Uterus (tissue), 4 donors: ENCODE results near the gene RNF19B. TPM values are rescaled to one million over a fixed set of nuclear protein-coding genes. Genes with fewer than 3 reads are reported as not detected.

Experiments
- DNase-seq, 2 donors: peaks; one replicate each; pipeline ENCODE4 v3.0.0-alpha.2; 2019 to 2020
- H3K27ac ChIP-seq, 2 donors: fragments of 200-600 bp; sonication (generic); 1 replicate in 1 of 2; 2 replicates in 1 of 2; pipeline ENCODE4 v1.5.1; 2016 to 2018
- H3K27me3 ChIP-seq, 2 donors: fragments of 200-600 bp; sonication (generic); one replicate each; pipeline ENCODE4 v1.5.1; 2018 to 2019; ENCODE audit warnings: control low read depth in 1 of 2
- H3K36me3 ChIP-seq, 2 donors: fragments of 200-600 bp; sonication (generic); one replicate each; pipeline ENCODE4 v1.5.1; 2019; ENCODE audit warnings: control low read depth in 1 of 2
- H3K4me1 ChIP-seq, 2 donors: fragments of 200-600 bp; sonication (generic); one replicate each; pipeline ENCODE4 v1.5.1; 2018 to 2019; ENCODE audit warnings: control low read depth in 1 of 2
- H3K4me3 ChIP-seq, 2 donors: fragments of 200-600 bp; sonication (generic); 1 replicate in 1 of 2; 2 replicates in 1 of 2; pipeline ENCODE4 v1.5.1; 2018 to 2019; ENCODE audit warnings: mild to moderate bottlenecking in 1 of 2
- H3K9me3 ChIP-seq, 2 donors: fragments of 200-600 bp; sonication (generic); one replicate each; pipeline ENCODE4 v1.5.1; 2019; ENCODE audit warnings: control low read depth in 1 of 2
- CTCF ChIP-seq, 4 experiments: fragments of 200-600 bp in 2 of 4; fragments of 450-650 bp in 2 of 4; sonication (generic) in 2 of 4; IDR thresholded peaks; one replicate each; pipeline ENCODE4 v1.5.1; 2016 to 2019; ENCODE audit warnings: antibody characterized with exemption in 4 of 4, mild to moderate bottlenecking in 2 of 4, moderate library complexity in 1 of 4
- POLR2A ChIP-seq, 2 donors: fragments of 450-650 bp; IDR thresholded peaks; one replicate each; pipeline ENCODE4 v1.6.1; 2016; ENCODE audit warnings: antibody characterized with exemption in 2 of 2, mild to moderate bottlenecking in 1 of 2, moderate library complexity in 1 of 2
- intact Hi-C: fragments of 100-400 bp; cut with DNase I; formaldehyde crosslinking; loops from one replicate; pipeline ENCODE4 v1.15.1; 2023; ENCODE audit warnings: low total_unique reads
- total RNA-seq, 4 donors: library from RNA; depleted of rRNA in 3 of 4; stranded (reverse); fragments of >200 nt in 3 of 4; gene quantifications; one replicate each; pipeline versions ENCODE4 v1.1.0 to v1.2.4, GENCODE V29; 2014 to 2023
- donor health status: DM: yes; HTN: yes; CAD: no.

RNF19B gene
- total RNA-seq, 4 donors from 2014 or later = 13.2 to 23.4 (median 17.4) TPM

- Histone ChIP-seq H3K27me3 (peaks cover 14 to 17% of the 10 kb centered on the region in 2 donors), H3K4me3 (no peak overlapping the region), H3K27ac (no peak overlapping the region), H3K4me1 (peaks cover 0 to 10% of the 10 kb centered on the region in 2 donors), H3K9me3 (no peaks in the 10 kb centered on the region), H3K36me3 (no peaks in the 10 kb centered on the region)
- intact Hi-C loops = no loop called here
- TF ChIP-seq POLR2A (IDR thresholded peaks at IDR 0.05) = no peak
- TF ChIP-seq CTCF (IDR thresholded peaks at IDR 0.05) = no peak
- DNase-seq = no peak
Observed at GRCh38 chr1:32888677-32889420, 75.8 kb downstream of the RNF19B start.

- intact Hi-C loops = no loop called here
- Histone ChIP-seq H3K27ac (no peak overlapping the region), H3K27me3 (peaks cover 14 to 17% of the 10 kb centered on the region in 2 donors), H3K36me3 (no peaks in the 10 kb centered on the region), H3K4me3 (no peak overlapping the region), H3K9me3 (no peaks in the 10 kb centered on the region), H3K4me1 (peaks cover 0 to 4% of the 10 kb centered on the region in 2 donors)
- TF ChIP-seq POLR2A (IDR thresholded peaks at IDR 0.05) = no peak
- TF ChIP-seq CTCF (IDR thresholded peaks at IDR 0.05) = no peak
- no peak for DNase-seq
Observed at GRCh38 chr1:32888134-32888533, 76.5 kb downstream of the RNF19B start.

GRCh38 chr1:32887623-32888022 is 77.0 kb downstream of the RNF19B start:
- Histone ChIP-seq H3K27me3 (peaks cover 14 to 17% of the 10 kb centered on the region in 2 donors), H3K27ac (no peak overlapping the region), H3K4me1 (no peaks in the 10 kb centered on the region), H3K9me3 (no peaks in the 10 kb centered on the region), H3K36me3 (no peaks in the 10 kb centered on the region), H3K4me3 (no peak overlapping the region)
- intact Hi-C loops = no loop called here
- TF ChIP-seq CTCF (IDR thresholded peaks at IDR 0.05) (no peak), POLR2A (IDR thresholded peaks at IDR 0.05) (no peak)
- DNase-seq = no peak

- Histone ChIP-seq H3K27me3 (peaks cover 14 to 17% of the 10 kb centered on the region in 2 donors), H3K36me3 (no peaks in the 10 kb centered on the region), H3K9me3 (no peaks in the 10 kb centered on the region), H3K4me1 (no peaks in the 10 kb centered on the region), H3K4me3 (no peak overlapping the region), H3K27ac (no peak overlapping the region)
- intact Hi-C loops = no loop called here
- TF ChIP-seq POLR2A (IDR thresholded peaks at IDR 0.05) (no peak), CTCF (IDR thresholded peaks at IDR 0.05) (no peak)
- no peak for DNase-seq
Observed at GRCh38 chr1:32886828-32887414, 77.7 kb downstream of the RNF19B start.

Other genes with a start within 250 kb of the RNF19B start
- 10 to 100 TPM; 15.9 to 67.7 (median 30.4) TPM for gene YARS1, start 147.5 kb downstream of the RNF19B start, total RNA-seq
- 100 to 1,000 TPM in 1 of 4 donors, 10 to 100 TPM in 3; 50.2 to 168 (median 76.4) TPM for gene S100PBP, start 147.2 kb downstream of the RNF19B start, total RNA-seq
- 10 to 100 TPM in 1 of 4 donors, 1 to 10 TPM in 2, not detected in 1; 1.2 to 71.1 (median 3.7) TPM for gene FNDC5, start 93.9 kb downstream of the RNF19B start, total RNA-seq
- under 1 TPM in 2 of 4 donors, not detected in 2; 0.76 to 0.79 TPM for gene HPCA, start 78.3 kb downstream of the RNF19B start, total RNA-seq
- gene TMEM54, start 63.4 kb downstream of the RNF19B start, total RNA-seq = 10 to 100 TPM; 18.4 to 57.4 (median 34.8) TPM
- 100 to 1,000 TPM in 2 of 4 donors, 10 to 100 TPM in 2; 47.6 to 126 (median 89.2) TPM for gene AK2, start 72.1 kb upstream of the RNF19B start, total RNA-seq
- gene AZIN2, start 116.3 kb upstream of the RNF19B start, total RNA-seq = 10 to 100 TPM in 2 of 4 donors, 1 to 10 TPM in 2; 1.2 to 16.1 (median 6.9) TPM
- 1 to 10 TPM in 2 of 4 donors, under 1 TPM in 2; 0.26 to 9.4 (median 1.4) TPM for gene TRIM62, start 217.2 kb upstream of the RNF19B start, total RNA-seq